ENCODE measurements around the gene CAMKK2. TPM values are rescaled to one million over a fixed set of nuclear protein-coding genes. Genes with fewer than 3 reads are reported as not detected.
"Not testable (repeated sequence)": the region's sequence is repeated elsewhere in the genome, so short reads cannot be mapped to it uniquely, and the experiment has no call there.

Gene CAMKK2
- total RNA-seq, 1 donor from 2014 or later = 29.8 TPM

DNA sequence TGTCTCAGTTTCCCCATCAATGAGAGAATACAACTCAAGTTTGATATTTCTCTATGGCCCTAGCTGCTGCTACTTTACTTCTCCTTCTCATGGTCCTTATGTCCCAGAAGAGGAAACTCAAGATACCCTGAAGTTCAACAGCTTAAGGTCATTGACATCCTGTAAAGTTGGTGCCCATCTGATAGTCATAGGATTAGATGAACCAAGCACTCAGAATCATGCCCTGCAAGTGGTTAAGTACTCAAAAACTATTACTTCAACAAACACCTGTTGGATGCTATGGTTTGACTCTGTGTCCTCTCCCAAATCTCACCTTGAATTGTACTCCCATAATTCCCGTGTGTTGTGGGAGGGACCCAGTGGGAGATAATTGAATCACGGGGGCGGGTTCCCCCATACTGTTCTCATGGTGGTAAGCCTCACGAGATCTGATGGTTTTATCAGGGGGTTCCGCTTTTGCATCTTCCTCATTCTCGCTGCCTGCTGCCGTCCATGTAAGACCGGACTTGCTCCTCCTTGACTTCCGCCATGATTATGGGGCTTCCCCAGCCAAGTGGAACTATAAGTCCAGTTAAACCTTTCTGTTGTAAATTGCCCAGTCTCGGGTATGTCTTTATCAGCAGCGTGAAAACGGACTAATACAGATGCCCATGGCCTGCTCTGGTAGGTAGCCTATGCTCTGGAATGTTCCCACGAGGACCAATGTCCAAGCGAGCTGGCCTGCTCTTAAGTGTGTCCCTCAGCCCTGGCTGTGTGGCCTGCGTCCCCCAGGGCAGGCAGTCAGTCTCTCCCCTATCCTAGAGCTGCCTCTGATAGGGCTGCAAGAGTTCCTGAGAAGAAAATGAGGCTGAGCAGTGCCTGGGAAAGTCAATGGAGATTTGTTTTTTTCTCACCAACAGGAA lies 18.1 kb downstream of the CAMKK2 start:
- no peak for DNase-seq

DNA sequence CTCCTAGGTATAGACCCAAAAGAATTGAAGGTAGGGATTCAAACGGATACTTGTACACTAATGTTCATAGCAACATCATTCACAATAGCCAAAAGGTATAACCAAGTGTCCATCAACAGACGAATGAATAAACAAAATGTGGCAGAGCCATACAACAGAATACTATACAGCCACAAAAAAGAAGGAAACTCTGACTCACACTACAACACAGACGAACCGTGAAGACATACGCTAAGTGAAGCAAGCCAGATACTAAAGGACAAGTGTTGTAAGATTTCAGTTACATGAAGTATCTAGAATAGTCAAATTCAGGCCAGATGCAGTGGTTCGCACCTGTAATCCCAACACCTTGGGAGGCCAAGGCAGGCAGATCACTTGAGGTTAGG lies 19.1 kb downstream of the CAMKK2 start:
- DNase-seq = no peak

DNA sequence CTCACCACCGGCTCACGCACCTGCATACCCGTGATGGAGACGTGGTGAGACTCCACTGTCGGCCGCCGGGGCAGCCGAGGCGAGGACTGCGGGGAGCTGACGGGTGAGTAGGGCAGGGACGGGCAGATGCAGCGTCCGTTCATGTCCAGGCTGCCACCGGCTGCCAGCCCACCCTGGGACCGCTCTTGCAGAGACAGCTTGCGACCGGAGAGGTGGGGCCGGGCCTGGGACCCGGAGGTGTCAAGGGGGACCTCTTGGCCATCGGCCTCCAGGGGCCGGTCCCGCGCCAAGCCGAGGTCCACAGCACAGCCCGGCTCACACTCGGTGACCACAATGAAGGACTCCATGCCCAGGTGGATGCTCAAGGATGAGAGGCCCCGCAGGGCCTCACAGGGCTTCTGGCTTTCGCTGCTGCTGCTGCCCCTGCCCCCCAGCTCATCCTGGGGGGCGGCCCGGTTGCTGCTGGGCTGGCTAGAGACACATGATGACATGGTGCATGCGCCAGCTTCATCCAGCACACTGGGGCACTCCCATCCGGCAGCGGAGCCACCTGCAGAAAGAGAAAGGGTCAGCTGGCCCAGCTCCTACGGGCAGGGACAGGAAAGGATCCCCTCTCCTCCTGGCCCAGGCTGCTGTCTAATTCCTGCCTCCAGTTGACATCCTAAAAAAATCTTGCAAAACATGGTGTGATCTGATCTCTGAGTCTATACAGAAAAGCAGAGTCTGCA lies 22.3 kb downstream of the CAMKK2 start:
- DNase-seq = no peak

DNA sequence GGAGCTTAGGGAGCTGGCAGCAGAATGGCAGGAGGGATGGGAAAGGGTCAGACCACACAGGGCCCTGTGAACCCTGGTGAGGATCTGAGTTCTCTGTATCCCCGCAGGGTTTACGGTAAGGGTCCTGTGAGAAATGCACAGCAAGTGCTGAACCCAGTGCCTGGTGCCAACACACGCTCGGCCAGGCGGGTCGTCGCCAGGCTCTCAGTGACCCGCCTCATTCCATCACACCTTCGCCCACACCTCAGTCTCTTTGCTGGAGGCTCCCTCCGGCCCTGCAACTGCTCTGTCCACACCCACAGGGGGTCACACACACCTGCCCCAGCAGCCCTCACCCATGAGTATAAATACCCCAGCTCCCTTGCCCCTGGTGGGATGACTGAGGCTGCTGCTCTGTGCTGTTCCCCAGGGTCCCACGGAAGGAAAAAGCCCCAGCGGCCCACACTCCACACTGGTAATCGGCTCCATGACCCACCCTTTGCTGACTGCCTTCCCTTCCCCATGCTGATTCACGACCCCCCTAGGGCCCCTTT lies 23.1 kb downstream of the CAMKK2 start:
- no peak for DNase-seq

DNA sequence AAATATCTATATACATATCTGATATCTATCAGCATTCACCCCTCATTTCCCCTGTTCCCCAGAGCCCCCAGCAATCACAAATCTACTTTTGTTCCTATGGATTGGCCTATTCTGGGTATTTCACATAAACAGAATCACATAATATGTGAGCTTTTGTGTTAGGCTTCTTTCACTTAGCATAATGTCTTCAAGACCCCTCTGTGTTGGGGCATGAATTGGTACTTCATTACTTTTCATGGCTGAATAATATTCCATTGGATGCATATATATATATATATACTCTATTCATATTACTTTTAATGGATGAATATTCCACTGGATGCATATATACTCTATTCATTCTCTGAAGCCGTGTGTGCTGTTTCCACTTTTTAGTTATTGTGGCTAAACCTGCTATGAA lies 28.7 kb downstream of the CAMKK2 start:
- no peak for DNase-seq

DNA sequence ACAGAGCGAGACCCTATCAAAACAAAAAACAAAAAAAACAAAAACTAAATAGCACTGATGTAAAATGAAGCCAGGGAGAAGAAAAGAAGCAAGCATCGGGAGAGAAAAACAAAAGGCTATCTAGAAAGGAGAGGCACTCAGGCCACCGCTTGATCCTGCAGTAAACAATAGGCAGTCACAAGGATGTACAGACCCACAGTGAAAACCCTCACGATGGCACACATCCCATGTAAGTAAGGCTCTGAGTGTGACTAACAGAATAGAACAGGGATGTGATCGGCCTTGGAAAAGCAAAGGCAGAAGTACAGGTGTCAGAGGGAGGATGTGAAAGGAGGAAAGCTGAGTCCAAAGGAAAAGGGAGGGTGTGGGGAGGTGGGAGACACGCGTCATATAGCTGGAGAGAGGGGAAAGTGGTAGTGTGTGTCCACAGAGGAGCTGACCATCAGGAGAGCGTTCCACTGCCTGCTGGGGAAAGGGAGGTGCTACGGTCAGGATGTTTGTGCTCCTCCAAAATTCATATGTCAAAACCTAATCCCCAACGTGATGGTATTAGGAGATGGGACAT lies 31.5 kb downstream of the CAMKK2 start:
- DNase-seq = no peak

DNA sequence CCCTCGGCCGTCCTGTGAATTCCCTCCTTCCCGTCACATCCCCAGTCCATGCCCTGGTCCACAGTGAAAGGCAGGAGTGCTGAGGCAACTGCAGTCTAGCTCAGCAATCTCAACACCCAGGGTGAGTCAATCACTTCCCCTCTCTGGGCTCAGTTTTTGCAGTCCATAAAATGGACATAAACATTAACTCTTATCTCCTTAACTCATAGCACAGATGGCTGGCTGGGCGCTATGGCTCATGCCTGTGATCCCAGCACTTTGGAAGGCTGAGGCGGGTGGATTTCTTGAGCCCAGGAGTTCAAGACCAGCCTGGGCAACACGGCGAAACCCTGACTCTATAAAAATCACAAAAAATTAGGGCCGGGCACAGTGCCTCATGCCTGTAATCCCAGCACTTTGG lies 32.4 kb downstream of the CAMKK2 start:
- DNase-seq = no peak

DNA sequence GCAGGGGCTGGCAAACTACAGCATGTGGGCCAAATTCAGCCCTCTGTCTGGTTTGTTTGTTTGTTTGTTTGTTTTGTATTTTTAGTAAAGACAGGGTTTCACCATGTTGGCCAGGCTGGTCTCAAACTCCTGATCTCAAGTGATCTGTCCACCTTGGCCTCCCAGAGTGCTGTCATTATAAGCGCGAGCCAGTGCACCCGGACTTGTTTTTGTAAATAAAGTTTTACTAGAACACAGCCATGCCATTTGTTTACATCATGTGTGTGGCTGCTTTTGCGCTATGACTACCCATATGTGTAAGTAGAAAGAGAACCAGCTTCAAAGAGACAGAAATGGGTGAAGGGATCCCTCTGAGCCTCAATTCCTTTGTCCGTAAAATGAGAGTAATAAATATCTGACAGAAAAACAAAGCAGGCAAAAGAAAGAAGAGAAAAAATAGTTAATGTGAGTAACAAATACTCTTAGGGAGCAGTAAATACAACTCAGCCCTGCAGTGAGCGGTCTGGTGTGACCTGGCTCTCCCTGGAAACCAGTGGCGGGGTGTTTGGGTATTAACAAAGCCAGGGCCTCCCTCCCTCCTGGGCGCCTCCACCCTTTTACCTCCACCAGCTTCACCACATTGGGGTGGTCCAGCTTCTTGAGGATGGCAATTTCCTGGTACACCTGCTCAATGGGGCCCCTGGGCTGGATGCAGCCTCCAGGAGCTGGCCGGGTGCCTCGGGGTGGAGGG lies 33.1 kb downstream of the CAMKK2 start:
- no peak for DNase-seq

DNA sequence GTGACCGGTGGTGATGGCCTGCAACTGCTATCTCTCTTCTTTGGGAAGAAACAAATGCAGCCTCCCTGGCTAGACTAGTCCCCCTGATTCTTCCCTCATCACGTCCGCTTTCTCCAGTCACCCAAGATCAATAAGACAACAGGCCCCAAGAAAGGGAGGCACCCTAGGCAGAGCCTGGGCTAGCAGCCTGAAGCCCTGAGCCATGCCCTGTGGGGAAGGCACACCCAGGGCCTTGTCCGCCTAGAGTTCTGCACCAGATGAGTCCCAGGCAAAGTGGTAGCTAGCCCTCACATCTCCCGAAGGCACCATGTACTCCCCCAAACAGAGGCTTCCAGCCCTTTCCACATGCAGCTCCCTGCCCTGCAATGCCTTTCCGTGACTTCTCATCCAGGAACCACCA lies 35.1 kb downstream of the CAMKK2 start:
- DNase-seq = no peak

DNA sequence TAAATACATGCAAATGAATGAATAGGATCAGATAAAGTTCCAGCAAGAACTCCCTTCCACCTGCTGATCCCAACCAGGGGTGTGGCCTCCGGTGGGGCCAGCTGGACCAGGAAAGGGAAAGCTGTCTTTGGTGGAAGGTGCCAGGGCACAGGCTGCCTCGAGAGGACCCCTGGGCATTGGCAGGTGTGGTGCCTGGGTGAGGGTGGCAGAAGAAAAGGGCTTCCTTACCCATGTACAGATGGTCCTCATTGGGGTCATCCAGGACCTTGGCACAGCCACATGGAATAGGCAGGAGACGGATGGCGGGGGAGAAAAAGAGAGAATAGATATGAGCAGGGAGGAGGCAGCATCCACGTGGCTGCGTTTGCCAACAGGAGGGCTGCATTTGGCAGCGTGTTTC lies 36.4 kb downstream of the CAMKK2 start:
- DNase-seq = no peak

DNA sequence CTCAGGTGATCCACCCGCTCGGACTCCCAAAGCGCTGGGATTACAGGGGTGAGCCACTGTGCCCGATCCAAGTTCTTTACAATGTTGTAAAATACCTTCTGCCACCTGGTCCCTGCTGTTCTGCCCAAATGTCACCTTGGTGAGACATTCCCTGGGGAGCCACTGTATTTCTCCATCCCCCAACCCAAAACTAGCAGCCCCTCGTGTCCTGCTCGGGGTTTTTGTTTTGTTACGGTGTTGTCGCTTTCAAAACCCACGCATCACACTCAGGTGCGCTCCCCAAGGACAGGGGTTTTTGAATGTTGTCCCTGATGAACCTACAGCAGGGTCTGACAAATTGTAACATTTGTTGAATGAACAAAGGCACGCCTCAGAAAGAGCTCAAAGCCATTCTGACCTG lies 37.4 kb downstream of the CAMKK2 start:
- DNase-seq = no peak

DNA sequence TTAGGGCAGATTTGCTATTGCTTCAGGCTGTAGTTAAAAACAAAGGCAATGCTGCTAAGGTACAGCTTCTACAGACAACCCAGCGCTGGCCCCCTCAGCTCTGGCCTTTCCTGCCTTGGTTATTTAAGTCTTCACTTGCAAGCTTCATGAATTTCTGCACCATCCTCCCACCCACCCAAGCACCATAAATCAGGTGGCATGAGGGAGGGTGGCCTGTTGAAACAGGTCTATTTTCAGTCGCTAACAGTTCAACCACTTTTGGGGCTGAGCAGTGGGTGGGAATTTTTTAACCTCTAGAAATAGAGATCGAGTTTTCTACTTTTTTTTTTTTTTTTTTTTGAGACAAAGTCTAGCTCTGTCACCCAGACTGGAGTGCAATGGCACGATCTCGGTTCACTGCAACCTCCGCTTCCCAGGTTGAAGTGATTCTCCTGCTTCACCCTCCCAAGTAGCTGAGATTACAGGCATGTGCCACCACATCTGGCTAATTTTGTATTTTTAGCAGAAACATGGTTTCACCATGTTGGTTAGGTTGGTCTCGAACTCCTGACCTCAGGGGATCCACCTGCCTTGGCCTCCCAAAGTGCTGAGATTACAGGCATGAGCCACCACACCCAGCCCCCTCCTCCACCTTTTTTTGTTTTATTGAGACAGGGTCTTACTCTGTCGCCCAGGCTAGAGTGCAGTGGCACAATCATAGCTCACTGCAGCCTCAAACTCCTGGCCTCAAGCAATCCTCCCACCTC lies 38.6 kb downstream of the CAMKK2 start:
- not testable (repeated sequence) for DNase-seq

DNA sequence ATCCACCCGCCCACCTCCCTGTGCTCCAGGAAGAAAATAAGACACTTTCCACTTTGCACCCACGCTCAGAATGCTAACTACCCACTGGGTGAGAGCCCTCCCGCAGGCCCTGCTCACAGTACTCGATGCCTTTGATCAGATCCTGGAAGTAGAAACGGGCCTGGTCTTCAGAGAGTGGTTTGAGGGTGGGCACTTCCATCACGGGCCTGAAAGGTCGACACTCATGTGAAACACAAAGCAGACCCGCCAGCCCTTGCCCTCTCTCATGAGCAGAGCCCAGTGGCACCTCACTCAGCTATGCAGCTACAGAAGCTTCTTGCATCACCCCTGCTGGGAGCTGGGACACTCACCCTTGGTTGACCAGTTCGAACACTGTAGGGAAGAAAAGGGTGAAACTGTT lies 41.1 kb downstream of the CAMKK2 start:
- no peak for DNase-seq

DNA sequence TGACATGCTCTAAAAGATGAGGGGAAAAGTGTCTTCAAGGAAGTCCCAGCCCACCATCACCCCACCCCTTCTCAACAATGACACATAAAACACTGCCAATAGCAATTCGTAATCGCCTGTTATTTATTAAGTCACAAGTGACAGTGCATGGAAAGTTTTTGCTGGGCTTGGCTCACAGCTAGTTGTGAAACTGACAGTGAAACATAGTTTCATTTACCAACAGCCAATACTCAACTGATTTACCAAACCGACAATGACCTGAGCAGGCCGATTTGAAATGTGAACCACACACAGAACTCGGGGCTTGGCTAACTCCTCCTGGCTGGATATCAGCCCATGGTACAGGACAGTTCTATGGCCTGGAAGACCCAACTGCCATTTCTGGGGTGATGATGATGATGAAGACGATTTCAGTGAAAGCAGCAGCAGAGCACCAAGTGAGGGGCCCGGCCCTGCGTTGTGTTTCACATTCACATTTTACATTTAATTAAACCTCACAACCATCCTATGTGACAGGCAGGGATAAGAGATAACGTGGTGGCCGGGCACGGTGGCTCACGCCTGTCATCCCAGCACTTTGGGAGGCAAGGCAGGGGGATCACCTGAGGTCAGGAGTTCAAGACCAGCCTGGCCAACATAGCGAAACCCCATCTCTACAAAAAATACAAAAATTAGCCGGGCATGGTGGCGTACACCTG lies 42.7 kb downstream of the CAMKK2 start:
- no peak for DNase-seq

DNA sequence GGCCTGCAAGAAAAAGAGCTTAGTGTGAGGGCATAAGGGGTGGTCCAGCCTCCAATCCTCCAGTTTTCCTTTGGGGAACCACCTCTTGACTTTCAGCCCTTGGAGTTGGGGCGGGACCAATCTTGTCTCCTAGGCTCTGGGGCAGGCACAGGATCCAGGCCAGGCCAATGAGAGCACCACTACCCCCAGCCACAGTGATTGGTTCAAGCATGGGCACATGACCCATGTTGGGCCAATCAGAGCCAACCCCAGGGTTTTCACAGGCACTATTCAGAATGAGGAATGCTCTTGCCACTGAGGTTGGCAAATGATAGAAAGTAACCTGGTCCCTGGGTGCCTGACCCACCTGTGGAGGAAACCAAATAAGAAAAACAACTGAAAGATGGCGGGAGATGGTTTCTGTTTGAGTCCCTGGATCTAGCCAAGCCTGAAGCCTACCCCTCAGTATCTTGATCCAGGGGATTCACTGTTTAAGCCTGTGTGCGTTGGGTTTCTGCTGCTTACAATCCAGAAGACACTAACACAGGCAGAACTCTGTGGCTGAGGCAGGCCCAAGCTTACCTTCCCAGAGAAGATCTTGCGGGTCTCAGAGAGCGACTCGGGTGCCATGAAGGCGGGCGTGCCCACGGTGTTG lies 43.7 kb downstream of the CAMKK2 start:
- no peak for DNase-seq

DNA sequence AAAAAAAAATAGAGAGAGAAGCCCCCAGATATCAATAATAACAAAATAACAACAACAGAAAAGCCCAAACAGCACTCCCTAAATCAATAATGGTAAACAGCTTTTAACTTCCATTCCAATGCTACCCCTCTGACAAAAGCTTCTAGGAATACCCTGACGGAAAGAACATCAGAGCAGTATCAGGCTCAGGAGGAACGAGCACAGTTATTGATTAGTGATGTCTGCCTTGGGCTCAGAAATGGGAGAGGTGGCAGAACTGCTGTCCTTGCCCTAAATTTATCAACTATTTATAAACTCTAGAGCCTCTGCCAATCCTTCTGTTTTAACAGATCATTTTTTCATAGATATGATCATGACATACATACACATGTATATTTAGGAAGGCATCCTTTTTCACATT lies 44.7 kb downstream of the CAMKK2 start:
- no peak for DNase-seq

DNA sequence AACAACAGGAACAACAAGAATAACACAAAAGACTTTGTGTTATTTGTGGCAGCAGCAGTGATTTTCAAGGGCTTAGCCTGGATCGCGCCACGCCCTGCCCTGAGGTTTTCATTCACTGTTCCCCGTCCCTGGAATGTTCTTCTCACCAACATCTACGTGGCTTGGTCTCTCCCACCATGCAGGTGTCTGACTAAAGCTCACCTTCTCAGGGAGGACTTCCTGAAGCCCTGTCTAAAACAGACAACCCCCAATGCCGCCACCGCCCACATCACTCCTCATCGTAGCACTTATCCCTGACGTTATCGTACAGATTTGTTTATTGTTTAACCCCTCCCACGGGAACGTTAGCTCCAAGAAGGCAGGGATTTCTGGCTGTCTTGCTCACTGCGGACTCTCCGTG lies 46.1 kb downstream of the CAMKK2 start:
- no peak for DNase-seq

DNA sequence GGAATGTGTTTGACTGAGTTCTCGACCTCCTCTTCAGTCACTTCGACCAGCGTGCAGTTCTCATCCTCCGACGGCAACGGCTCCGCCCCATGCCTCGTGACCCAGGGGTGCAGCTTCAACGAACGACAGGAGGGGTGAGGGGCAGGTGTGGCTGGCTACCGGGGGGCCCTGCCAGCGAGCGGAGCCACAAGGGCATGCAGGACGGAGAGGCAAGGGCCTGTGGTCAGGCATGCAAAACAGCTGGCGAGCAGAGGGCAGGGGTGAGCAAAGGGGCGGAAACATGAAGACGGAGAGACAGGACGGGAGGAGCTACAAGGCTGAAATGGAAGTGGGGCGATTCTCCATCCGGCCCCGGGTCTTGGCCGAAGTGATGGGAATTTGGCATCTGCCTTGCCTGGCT lies 47.9 kb downstream of the CAMKK2 start:
- no peak for DNase-seq

DNA sequence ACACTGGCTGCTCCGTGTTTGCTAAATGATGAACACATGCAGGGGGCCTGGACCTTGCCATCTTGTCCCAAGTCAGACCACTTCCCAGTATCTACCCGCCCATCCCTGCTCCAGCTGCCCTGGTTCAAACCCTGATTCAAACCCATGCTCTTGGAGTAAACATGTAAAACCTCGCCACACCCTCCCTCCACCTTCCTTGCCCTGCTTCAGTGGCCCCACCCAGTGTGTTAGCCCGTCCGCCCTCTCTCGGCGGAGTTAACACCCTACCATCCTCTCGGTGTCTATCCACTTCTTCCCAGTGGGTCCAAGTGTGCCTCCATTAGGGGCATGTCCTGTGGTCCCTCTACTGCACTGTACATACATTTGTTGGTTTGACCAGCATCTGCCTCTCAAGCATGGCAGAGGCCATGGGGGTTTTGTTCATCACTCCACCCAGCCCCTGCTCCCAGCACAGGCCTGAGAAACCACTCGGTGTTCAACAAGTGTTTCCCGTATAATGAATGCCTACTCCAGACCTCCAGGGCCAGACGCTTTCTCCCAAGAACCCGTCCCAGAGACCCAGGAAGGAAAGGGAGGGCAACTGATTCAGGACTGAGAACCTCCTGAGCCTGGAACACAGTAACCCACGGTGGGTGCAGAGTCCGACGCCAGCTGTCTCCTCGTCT lies 49.5 kb downstream of the CAMKK2 start:
- no peak for DNase-seq

DNA sequence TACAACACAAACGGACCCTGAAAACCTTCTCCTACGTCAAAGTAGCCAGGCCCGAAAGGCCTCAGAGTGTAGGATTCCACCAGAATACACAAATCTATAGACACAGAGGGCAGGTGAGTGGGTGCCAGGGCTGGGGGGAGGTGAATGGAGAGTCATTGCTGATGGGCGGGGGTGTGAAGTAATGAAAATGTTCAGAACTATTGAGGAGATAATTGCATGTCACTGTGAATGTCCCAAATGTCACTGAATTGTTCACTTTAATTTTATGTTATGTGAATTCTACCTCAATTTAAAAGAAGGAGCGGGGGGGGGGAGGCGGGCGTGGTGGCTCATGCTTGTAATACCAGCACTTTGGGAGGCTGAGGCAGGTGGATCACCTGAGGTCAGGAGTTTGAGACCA lies 50.6 kb downstream of the CAMKK2 start:
- no peak for DNase-seq
